HepG2 (cell line): ENCODE measurements around the gene DMTF1. TPM values are rescaled to one million over a fixed set of nuclear protein-coding genes. Genes with fewer than 3 reads are reported as not detected.

Source experiments
- ATAC-seq: fragments of 200-7000 bp; cut with Tn5 transposase; 3 replicates; pipeline ENCODE4 v1.9.1; 2020; ENCODE audit warnings: mild to moderate bottlenecking, moderate library complexity
- BruUV-seq: library from RNA; stranded (reverse); fragments of 400-500 nt; replicated peaks from 2 replicates; lab custom pipeline; 2021; lab: Mats Ljungman, UMichigan
- CTCF ChIA-PET: fragments of 300-600 bp; formaldehyde crosslinking; extraction: SDS; loops from one replicate; lab custom pipeline; 2021; ENCODE audit warnings: low total read pairs, inconsistent platforms, low intra/inter-chr PET ratio; lab: Yijun Ruan, JAX
- POLR2A ChIA-PET: fragments of 350-600 bp; sonication (Branson Sonifier 250); formaldehyde crosslinking; loops from one replicate; lab custom pipeline; 2020; ENCODE audit warnings: antibody characterized with exemption, inconsistent platforms; lab: Yijun Ruan, JAX
- DNase-seq: peaks from one replicate; pipeline ENCODE4 v3.0.0-alpha.2; 2015; ENCODE audit warnings: low spot score
- FAIRE-seq: peaks from 3 replicates; lab custom pipeline; 2011; peaks lifted over from hg19 to GRCh38; lab: Jason Lieb, UNC
- H2AFZ ChIP-seq: one replicate; pipeline ENCODE4 v1.6.1; 2011; ENCODE audit warnings: low read length, inconsistent platforms
- H3K27ac ChIP-seq: fragments of 300-600 bp; 3 replicates; pipeline ENCODE4 v1.8.0; 2011; ENCODE audit warnings: mixed run types, mild to moderate bottlenecking, mixed read lengths, low read length, inconsistent platforms; ENCODE audit not compliant: insufficient read depth; ENCODE audit errors: extremely low read length
- H3K27me3 ChIP-seq, 2 experiments: fragments of 200-600 bp in 1 of 2; 2 replicates in 1 of 2; 3 replicates in 1 of 2; pipeline versions ENCODE4 v1.6.0 to v1.8.0; 2011; ENCODE audit warnings: low read length in 2 of 2, mild to moderate bottlenecking in 2 of 2, moderate library complexity in 2 of 2, inconsistent platforms in 1 of 2; ENCODE audit not compliant: insufficient read depth in 2 of 2, control insufficient read depth in 1 of 2
- H3K36me3 ChIP-seq, 2 experiments: fragments of 200-600 bp in 1 of 2; replicated peaks in 1 of 2; 2 replicates in 1 of 2; 3 replicates in 1 of 2; pipeline versions ENCODE4 v1.5.1 to v1.8.0; 2011; ENCODE audit warnings: low read length in 2 of 2, inconsistent platforms in 1 of 2; ENCODE audit not compliant: insufficient read depth in 2 of 2, control insufficient read depth in 1 of 2
- H3K4me1 ChIP-seq: 2 replicates; pipeline ENCODE4 v1.5.1; 2012; ENCODE audit warnings: low read length, inconsistent platforms; ENCODE audit not compliant: insufficient read depth
- H3K4me2 ChIP-seq: 2 replicates; pipeline ENCODE4 v1.6.0; 2011; ENCODE audit warnings: low read depth, low read length, inconsistent platforms
- H3K4me3 ChIP-seq, 3 experiments: fragments of 200-600 bp in 1 of 3; sonication (generic), shearing (Covaris generic) in 1 of 3; replicated peaks in 1 of 3; 2 replicates each; pipeline ENCODE4 v1.5.1; 2011 to 2016; ENCODE audit warnings: low read length in 3 of 3, inconsistent platforms in 2 of 3, low read depth in 2 of 3, mild to moderate bottlenecking in 2 of 3, control low read depth in 1 of 3, mixed read lengths in 1 of 3; ENCODE audit not compliant: insufficient read depth in 1 of 3
- H3K79me2 ChIP-seq: one replicate; pipeline ENCODE4 v1.6.1; 2011; ENCODE audit warnings: low read length, inconsistent platforms; ENCODE audit not compliant: insufficient read depth
- H3K9ac ChIP-seq: 2 replicates; pipeline ENCODE4 v1.6.0; 2011; ENCODE audit warnings: mild to moderate bottlenecking, low read depth, low read length, inconsistent platforms; ENCODE audit not compliant: insufficient read depth
- H3K9me3 ChIP-seq: 2 replicates; pipeline ENCODE4 v1.5.1; 2012; ENCODE audit warnings: mild to moderate bottlenecking, low read length
- H4K20me1 ChIP-seq: 2 replicates; pipeline ENCODE4 v1.6.0; 2011; ENCODE audit warnings: inconsistent platforms, mild to moderate bottlenecking, low read length, moderate library complexity; ENCODE audit not compliant: insufficient read depth
- ATF7 ChIP-seq, 2 experiments: fragments of 450-650 bp in 1 of 2; sonication (generic) in 1 of 2; formaldehyde crosslinking in 1 of 2; IDR thresholded peaks; 2 replicates each; pipeline versions ENCODE4 v1.4.0 to v1.6.1; 2016 to 2020; ENCODE audit warnings: antibody characterized with exemption in 1 of 2, mild to moderate bottlenecking in 1 of 2, missing genetic modification reagents in 1 of 2
- CEBPG ChIP-seq: IDR thresholded peaks from 2 replicates; pipeline ENCODE4 v1.6.1; 2016
- ETS1 ChIP-seq: sonication (generic); formaldehyde crosslinking; IDR thresholded peaks from 2 replicates; pipeline ENCODE4 v1.4.0; 2020; ENCODE audit warnings: missing genetic modification reagents
- FOSL2 ChIP-seq: sonication (generic); formaldehyde crosslinking; IDR thresholded peaks from 2 replicates; pipeline ENCODE4 v1.4.0; 2020; ENCODE audit warnings: missing genetic modification reagents
- FOXK2 ChIP-seq: fragments of 450-650 bp; IDR thresholded peaks from 2 replicates; pipeline ENCODE4 v1.6.1; 2016
- GPBP1L1 ChIP-seq: sonication (generic); formaldehyde crosslinking; IDR thresholded peaks from 2 replicates; pipeline ENCODE4 v1.5.0; 2020; ENCODE audit warnings: mild to moderate bottlenecking, missing genetic modification reagents
- NFKB2 ChIP-seq: sonication (generic); formaldehyde crosslinking; IDR thresholded peaks from 2 replicates; pipeline ENCODE4 v1.4.0; 2020; ENCODE audit warnings: missing genetic modification reagents, borderline replicate concordance
- XBP1 ChIP-seq: sonication (generic); formaldehyde crosslinking; IDR thresholded peaks from 2 replicates; pipeline ENCODE4 v1.5.0; 2020; ENCODE audit warnings: missing genetic modification reagents
- ZBTB33 ChIP-seq: sonication (generic); formaldehyde crosslinking; IDR thresholded peaks from 2 replicates; pipeline ENCODE4 v1.4.0; 2020; ENCODE audit warnings: missing genetic modification reagents
- ZKSCAN1 ChIP-seq: fragments of 150-350 bp; IDR thresholded peaks from 2 replicates; pipeline ENCODE4 v1.6.1; 2014; ENCODE audit warnings: low read length
- ZNF12 ChIP-seq: sonication (generic); formaldehyde crosslinking; IDR thresholded peaks from 2 replicates; pipeline ENCODE4 v1.5.0; 2020; ENCODE audit warnings: missing genetic modification reagents
- ZNF282 ChIP-seq: fragments of 450-650 bp; IDR thresholded peaks from 2 replicates; pipeline ENCODE4 v1.6.1; 2018; ENCODE audit not compliant: partially characterized antibody
- ZNF446 ChIP-seq: sonication (generic); formaldehyde crosslinking; IDR thresholded peaks from 2 replicates; pipeline ENCODE4 v1.5.0; 2020; ENCODE audit warnings: mild to moderate bottlenecking, missing genetic modification reagents
- ZNF552 ChIP-seq: sonication (generic); formaldehyde crosslinking; IDR thresholded peaks from 2 replicates; pipeline ENCODE4 v1.9.0; 2022; ENCODE audit warnings: missing genetic modification reagents, mild to moderate bottlenecking, borderline replicate concordance
- ZNF672 ChIP-seq: sonication (generic); formaldehyde crosslinking; IDR thresholded peaks from 2 replicates; pipeline ENCODE4 v1.8.1; 2022; ENCODE audit warnings: missing genetic modification reagents
- WGBS: methylation state at CpG from one replicate; pipeline ENCODE4 v1.1.6; 2017; ENCODE audit warnings: low lambda C conversion rate; 5-methylcytosine and 5-hydroxymethylcytosine counted together
- in situ Hi-C: cut with HindIII; loops from 2 replicates; pipeline ENCODE4 v1.10.0; 2017; ENCODE audit warnings: low pct_unique_long_range_greater_than_20kb; ENCODE audit not compliant: extremely low pct_ligation_motif_present
- intact Hi-C: fragments of 100-400 bp; cut with micrococcal nuclease; formaldehyde crosslinking; loops from one replicate; pipeline ENCODE4 v1.10.0; 2022; ENCODE audit not compliant: unreplicated experiment
- polyA plus RNA-seq, 8 experiments: library from polyadenylated mRNA; depleted of rRNA in 3 of 8; stranded (reverse) in 7 of 8; unstranded in 1 of 8; fragments of >200 nt; fragmentation: Illumina TruSeq in 4 of 8; extraction: Trizol in 4 of 8; gene quantifications; 2 replicates each; pipeline versions ENCODE4 v1.2.1 to v1.2.3, GENCODE V29; 2011 to 2016; ENCODE audit warnings: low read depth in 4 of 8, missing spikeins in 1 of 8, mixed read lengths in 1 of 8; ENCODE audit not compliant: insufficient read depth in 1 of 8
- total RNA-seq, 5 experiments: library from RNA; depleted of rRNA; stranded (reverse); fragments of >200 nt; fragmentation: Illumina TruSeq; extraction: Trizol; gene quantifications; 2 replicates each; pipeline ENCODE4 v1.2.3, GENCODE V29; 2016; ENCODE audit warnings: low read depth in 1 of 5

DMTF1 gene
- total and polyA plus RNA-seq, 2 of the 13 experiments (the other 11 are each of a cell fraction or from before 2014, with no cell fraction given), result 45.8 to 132 TPM

- TF ChIP-seq XBP1 (CRISPR knock-in tag) (no peak), ZNF282 (no peak), CEBPG (CRISPR knock-in tag) (no peak), ZKSCAN1 (no peak)
Measured at GRCh38 chr7:87127019-87127418, 25.2 kb upstream of the DMTF1 start (continued).

GRCh38 chr7:87128861-87129267 is 23.4 kb upstream of the DMTF1 start:
- no peaks in the 10 kb centered on the region for H3K36me3 ChIP-seq
- H3K4me2 ChIP-seq, result no peak overlapping the region
- H3K4me3 ChIP-seq, result no peak overlapping the region
- no peaks in the 10 kb centered on the region for H3K9me3 ChIP-seq
- TF ChIP-seq GPBP1L1 (CRISPR knock-in tag), result no peak
- no peak for TF ChIP-seq ATF7 (IDR thresholded peaks at IDR 0.05)
- no peak for TF ChIP-seq ATF7 (CRISPR knock-in tag; IDR thresholded peaks at IDR 0.05)
- TF ChIP-seq FOSL2 (CRISPR knock-in tag), result no peak
- no peak for TF ChIP-seq CEBPG (CRISPR knock-in tag)
- no peak for TF ChIP-seq ZNF552
- TF ChIP-seq ETS1 (CRISPR knock-in tag), result no peak
- no peak for TF ChIP-seq ZBTB33 (CRISPR knock-in tag)
- no peak for TF ChIP-seq NFKB2
- TF ChIP-seq ZNF446, result no peak
- no peak for TF ChIP-seq ZNF12 (CRISPR knock-in tag)
- TF ChIP-seq FOXK2, result no peak
- TF ChIP-seq ZNF672 (CRISPR knock-in tag), result no peak
- TF ChIP-seq, all 625 proteins: peak for 0
- Histone ChIP-seq H3K27me3 (no peaks in the 10 kb centered on the region), H3K9ac (no peak overlapping the region), H4K20me1 (no peaks in the 10 kb centered on the region), H2AFZ (no peak overlapping the region), H3K79me2 (no peaks in the 10 kb centered on the region), H3K27ac (no peak overlapping the region), H3K4me1 (no peaks in the 10 kb centered on the region)
- no peak for DNase-seq
- no TSS peak for BruUV-seq
- ChIA-PET CTCF (no interaction called here), POLR2A (no interaction called here)
- FAIRE-seq, result no peak
- WGBS, result 47% methylated on average over 4 of the region's 4 CpGs
- intact Hi-C loops (no loop called here), in situ Hi-C loops (no loop called here)
- ATAC-seq, result no peak
